Osteocyte (in vitro differentiated cells): ENCODE results near the gene CDK3. TPM values are rescaled to one million over a fixed set of nuclear protein-coding genes. Genes with fewer than 3 reads are reported as not detected.

Source experiments
- DNase-seq: peaks from one replicate; pipeline ENCODE4 v3.0.0; 2021; ENCODE audit warnings: mixed read lengths; ENCODE audit not compliant: unreplicated experiment; ENCODE audit errors: extremely low spot score
- H3K27ac Mint-ChIP-seq: one replicate; pipeline ENCODE4 v1.8.0; 2021; ENCODE audit warnings: mild to moderate bottlenecking, mixed read lengths; ENCODE audit not compliant: unreplicated experiment
- H3K27me3 Mint-ChIP-seq: one replicate; pipeline ENCODE4 v1.8.0; 2021; ENCODE audit warnings: mixed read lengths; ENCODE audit not compliant: unreplicated experiment
- H3K36me3 Mint-ChIP-seq: one replicate; pipeline ENCODE4 v1.8.0; 2021; ENCODE audit warnings: mixed read lengths; ENCODE audit not compliant: unreplicated experiment
- H3K4me1 Mint-ChIP-seq: one replicate; pipeline ENCODE4 v1.8.0; 2021; ENCODE audit warnings: mixed read lengths; ENCODE audit not compliant: unreplicated experiment
- H3K4me3 Mint-ChIP-seq: one replicate; pipeline ENCODE4 v1.8.0; 2021; ENCODE audit warnings: mild to moderate bottlenecking, moderate library complexity, mixed read lengths; ENCODE audit not compliant: unreplicated experiment
- H3K9me3 Mint-ChIP-seq: one replicate; pipeline ENCODE4 v1.8.0; 2021; ENCODE audit warnings: mixed read lengths; ENCODE audit not compliant: unreplicated experiment
- total RNA-seq: library from RNA; stranded (reverse); gene quantifications from 2 replicates; pipeline ENCODE4 v1.2.1, GENCODE V29; 2021
- TF ChIP-seq, protein P1 (sequence below): fragments of 200-600 bp; sonication (generic); IDR thresholded peaks from 2 replicates; pipeline ENCODE4 v1.5.0; 2021; ENCODE audit warnings: antibody characterized with exemption, mild to moderate bottlenecking, moderate library complexity

The CDK3 gene
- total RNA-seq, 1 donor from 2014 or later, result 8.3 TPM

- no peak for DNase-seq
- TF ChIP-seq, protein P1, sequence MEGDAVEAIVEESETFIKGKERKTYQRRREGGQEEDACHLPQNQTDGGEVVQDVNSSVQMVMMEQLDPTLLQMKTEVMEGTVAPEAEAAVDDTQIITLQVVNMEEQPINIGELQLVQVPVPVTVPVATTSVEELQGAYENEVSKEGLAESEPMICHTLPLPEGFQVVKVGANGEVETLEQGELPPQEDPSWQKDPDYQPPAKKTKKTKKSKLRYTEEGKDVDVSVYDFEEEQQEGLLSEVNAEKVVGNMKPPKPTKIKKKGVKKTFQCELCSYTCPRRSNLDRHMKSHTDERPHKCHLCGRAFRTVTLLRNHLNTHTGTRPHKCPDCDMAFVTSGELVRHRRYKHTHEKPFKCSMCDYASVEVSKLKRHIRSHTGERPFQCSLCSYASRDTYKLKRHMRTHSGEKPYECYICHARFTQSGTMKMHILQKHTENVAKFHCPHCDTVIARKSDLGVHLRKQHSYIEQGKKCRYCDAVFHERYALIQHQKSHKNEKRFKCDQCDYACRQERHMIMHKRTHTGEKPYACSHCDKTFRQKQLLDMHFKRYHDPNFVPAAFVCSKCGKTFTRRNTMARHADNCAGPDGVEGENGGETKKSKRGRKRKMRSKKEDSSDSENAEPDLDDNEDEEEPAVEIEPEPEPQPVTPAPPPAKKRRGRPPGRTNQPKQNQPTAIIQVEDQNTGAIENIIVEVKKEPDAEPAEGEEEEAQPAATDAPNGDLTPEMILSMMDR, result no peak
- H3K27ac Mint-ChIP-seq, result no peak overlapping the region
- no peak overlapping the region for H3K4me3 Mint-ChIP-seq
- no peaks in the 10 kb centered on the region for H3K4me1 Mint-ChIP-seq
- no peaks in the 10 kb centered on the region for H3K27me3 Mint-ChIP-seq
- peaks cover 60% of the 10 kb centered on the region for H3K36me3 Mint-ChIP-seq
- H3K9me3 Mint-ChIP-seq, result no peaks in the 10 kb centered on the region
Observed at GRCh38 chr17:76046064-76046463, 45.4 kb downstream of the CDK3 start.

GRCh38 chr17:76048025-76048605 lies 47.5 kb downstream of the CDK3 start:
- DNase-seq, result no peak
- H3K27me3 Mint-ChIP-seq, result no peaks in the 10 kb centered on the region
- H3K27ac Mint-ChIP-seq, result no peak overlapping the region
- peaks cover 63% of the 10 kb centered on the region for H3K36me3 Mint-ChIP-seq
- no peaks in the 10 kb centered on the region for H3K9me3 Mint-ChIP-seq
- TF ChIP-seq, protein P1, result no peak
- no peaks in the 10 kb centered on the region for H3K4me1 Mint-ChIP-seq
- H3K4me3 Mint-ChIP-seq, result no peak overlapping the region

GRCh38 chr17:76048711-76049110 lies 48.1 kb downstream of the CDK3 start:
- Mint-ChIP-seq H3K27me3 (no peaks in the 10 kb centered on the region), H3K27ac (peak overlapping the region; percentile 64), H3K4me1 (peaks cover 6% of the 10 kb centered on the region), H3K9me3 (no peaks in the 10 kb centered on the region), H3K36me3 (peaks cover 63% of the 10 kb centered on the region), H3K4me3 (no peak overlapping the region)
- TF ChIP-seq, protein P1, result no peak
- no peak for DNase-seq

DNA sequence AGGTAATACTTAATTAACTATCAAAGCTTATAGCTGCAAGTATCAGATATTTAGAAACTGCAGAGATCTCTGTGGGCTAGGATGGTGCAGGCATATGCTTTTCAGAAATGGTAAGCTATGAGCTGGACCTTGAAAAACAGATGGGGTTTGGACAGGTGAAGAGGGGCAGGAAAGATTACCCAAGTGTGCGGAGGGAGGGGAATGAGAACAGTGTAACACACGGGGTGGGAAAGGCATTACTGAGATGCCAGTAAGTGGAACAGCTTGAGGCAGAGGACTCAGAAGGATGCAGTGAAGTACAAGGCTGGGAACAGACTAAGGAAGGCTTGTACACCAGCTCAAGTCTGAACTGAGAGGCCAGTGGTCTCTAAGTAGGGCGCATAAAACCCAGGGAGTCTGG lies 48.6 kb downstream of the CDK3 start:
- TF ChIP-seq, protein P1, result no peak
- peak overlapping the region; percentile 64 for H3K27ac Mint-ChIP-seq
- H3K9me3 Mint-ChIP-seq, result no peaks in the 10 kb centered on the region
- H3K4me3 Mint-ChIP-seq, result no peak overlapping the region
- no peak for DNase-seq
- peaks cover 11% of the 10 kb centered on the region for H3K4me1 Mint-ChIP-seq
- peaks cover 64% of the 10 kb centered on the region for H3K36me3 Mint-ChIP-seq
- no peaks in the 10 kb centered on the region for H3K27me3 Mint-ChIP-seq

DNA sequence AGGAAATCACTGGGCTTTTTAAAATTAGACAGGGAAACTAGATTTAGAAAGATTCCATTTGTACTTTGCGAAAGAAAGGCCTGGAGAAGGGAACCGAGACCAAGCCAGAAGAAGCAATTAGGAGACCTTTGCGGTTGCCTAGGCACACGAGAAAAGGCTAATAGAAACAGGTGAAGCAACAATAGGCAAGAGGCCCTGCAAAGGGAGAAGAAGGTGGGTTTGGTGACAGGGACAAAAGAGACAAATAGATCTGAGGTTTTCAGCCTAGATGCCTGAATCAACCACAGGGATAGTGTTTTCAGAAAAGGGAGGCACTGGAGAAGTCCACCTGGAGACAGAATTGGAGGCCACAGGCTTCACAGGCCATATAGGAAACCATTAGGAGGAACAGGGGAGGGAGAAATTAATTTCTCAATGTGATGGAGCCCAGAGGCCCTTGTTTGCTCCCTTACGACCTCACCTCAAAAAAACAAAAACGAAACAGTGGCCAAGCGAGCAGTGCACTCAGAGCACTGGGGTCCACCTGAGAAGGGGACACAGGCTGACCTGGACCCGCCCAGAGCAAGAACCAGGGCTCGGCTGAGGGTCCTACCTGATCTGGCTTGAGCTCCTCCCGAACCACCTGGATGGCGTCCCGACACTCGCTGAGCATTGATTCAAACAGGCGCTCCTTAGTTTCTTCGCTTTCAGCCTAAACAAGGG lies 49.3 kb downstream of the CDK3 start:
- Mint-ChIP-seq H3K9me3 (no peaks in the 10 kb centered on the region), H3K4me3 (no peak overlapping the region), H3K36me3 (peaks cover 57% of the 10 kb centered on the region)

More for the DNA sequence above, 49.3 kb downstream of the CDK3 start:
- no peak for DNase-seq
- peak overlapping the region; percentile 42 for H3K27ac Mint-ChIP-seq
- no peaks in the 10 kb centered on the region for H3K27me3 Mint-ChIP-seq
- TF ChIP-seq, protein P1, result no peak
- peaks cover 12% of the 10 kb centered on the region for H3K4me1 Mint-ChIP-seq
